LNCaP clone FGC (cell line): Measurements from ENCODE around the gene ACAP2.
"Not testable (repeated sequence)": the region's sequence is repeated elsewhere in the genome, so short reads cannot be mapped to it uniquely, and the experiment has no call there.

Source experiments
- DNase-seq: peaks from one replicate; pipeline ENCODE4 v3.0.0-alpha.2; 2011; ENCODE audit warnings: low read depth
- H3K4me3 ChIP-seq: 2 replicates; pipeline ENCODE4 v1.5.1; 2011; ENCODE audit warnings: mild to moderate bottlenecking, low read depth, low read length, control low read depth
- TF ChIP-seq, protein P1 (sequence below): IDR thresholded peaks from 2 replicates; pipeline ENCODE4 v1.5.1; 2012; ENCODE audit warnings: mild to moderate bottlenecking; ENCODE audit not compliant: control insufficient read depth, insufficient read depth; ENCODE audit errors: extremely low read depth

ACAP2 gene

DNA sequence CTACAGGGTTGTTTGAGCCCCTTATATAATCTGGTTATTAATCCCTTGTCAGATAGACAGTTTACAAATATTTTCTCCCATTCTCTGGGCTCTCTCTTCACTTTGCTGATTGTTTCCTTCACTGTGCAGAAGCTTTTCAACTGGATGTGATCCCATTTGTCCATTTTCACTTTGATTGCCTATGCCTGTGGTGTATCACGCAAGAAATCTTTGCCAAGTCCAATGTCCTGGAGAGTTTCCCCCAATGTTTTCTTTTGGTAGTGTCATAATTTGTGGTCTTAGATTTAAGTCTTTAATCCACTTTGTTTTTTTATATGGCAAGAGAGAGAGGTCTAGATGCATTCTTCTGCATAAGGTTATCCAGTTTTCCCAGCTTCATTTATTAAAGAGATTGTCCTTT is 212.6 kb downstream of the ACAP2 start:
- DNase-seq: no peak
- H3K4me3 ChIP-seq: no peak overlapping the region
- TF ChIP-seq, protein P1, sequence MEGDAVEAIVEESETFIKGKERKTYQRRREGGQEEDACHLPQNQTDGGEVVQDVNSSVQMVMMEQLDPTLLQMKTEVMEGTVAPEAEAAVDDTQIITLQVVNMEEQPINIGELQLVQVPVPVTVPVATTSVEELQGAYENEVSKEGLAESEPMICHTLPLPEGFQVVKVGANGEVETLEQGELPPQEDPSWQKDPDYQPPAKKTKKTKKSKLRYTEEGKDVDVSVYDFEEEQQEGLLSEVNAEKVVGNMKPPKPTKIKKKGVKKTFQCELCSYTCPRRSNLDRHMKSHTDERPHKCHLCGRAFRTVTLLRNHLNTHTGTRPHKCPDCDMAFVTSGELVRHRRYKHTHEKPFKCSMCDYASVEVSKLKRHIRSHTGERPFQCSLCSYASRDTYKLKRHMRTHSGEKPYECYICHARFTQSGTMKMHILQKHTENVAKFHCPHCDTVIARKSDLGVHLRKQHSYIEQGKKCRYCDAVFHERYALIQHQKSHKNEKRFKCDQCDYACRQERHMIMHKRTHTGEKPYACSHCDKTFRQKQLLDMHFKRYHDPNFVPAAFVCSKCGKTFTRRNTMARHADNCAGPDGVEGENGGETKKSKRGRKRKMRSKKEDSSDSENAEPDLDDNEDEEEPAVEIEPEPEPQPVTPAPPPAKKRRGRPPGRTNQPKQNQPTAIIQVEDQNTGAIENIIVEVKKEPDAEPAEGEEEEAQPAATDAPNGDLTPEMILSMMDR: no peak

DNA sequence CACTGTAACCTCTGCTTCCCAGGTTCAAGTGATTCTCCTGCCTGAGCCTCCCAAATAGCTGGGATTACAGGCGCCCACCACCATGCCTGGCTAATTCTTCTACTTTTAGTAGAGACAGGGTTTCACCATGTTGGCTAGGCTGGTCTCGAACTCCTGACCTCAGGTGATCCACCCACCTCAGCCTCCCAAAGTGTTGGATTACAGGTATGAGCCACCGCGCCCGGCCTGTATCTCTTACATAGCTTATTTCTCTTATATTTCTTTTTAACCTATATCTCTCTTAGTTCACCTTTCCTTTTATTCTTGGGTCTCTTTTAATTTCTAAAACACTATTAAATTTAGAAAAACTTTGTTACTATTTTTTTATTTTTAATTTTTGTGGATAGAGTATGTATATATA is 213.9 kb downstream of the ACAP2 start:
- not testable (repeated sequence) for DNase-seq

GRCh38 chr3:195227871-195228270 is 214.9 kb downstream of the ACAP2 start:
- no peak overlapping the region for H3K4me3 ChIP-seq
- TF ChIP-seq, protein P1: no peak
- DNase-seq: no peak

More for the DNA sequence above, 213.9 kb downstream of the ACAP2 start:
- not testable (repeated sequence) for H3K4me3 ChIP-seq

DNA sequence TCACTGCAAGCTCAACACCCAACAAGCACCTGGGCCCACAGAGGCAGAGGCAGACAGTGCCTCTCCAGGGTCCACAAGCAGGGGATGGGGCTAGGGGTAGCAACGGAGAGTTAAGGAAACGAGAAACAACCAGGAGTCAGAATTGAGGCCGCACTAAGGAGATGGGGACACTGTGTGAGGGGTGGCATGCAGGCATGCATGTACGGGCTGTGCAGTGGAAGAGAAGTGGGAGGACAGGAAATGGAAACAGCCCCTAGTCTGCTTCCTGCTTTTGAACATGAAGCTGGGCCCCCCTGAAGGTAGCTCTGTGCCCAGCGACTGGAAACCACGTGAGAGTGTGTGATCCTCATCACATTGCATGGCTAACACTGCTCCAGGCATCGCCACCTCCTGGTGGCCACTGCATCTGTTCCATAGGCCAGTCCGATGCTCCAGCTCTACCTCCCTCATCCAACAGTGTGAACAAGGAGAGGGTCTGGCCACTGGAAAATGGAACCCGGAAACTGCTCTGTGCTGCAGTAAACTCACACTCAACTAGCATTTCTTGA is 215.8 kb downstream of the ACAP2 start:
- no peak for DNase-seq
- TF ChIP-seq, protein P1: peak; percentile 37
- H3K4me3 ChIP-seq: no peak overlapping the region

DNA sequence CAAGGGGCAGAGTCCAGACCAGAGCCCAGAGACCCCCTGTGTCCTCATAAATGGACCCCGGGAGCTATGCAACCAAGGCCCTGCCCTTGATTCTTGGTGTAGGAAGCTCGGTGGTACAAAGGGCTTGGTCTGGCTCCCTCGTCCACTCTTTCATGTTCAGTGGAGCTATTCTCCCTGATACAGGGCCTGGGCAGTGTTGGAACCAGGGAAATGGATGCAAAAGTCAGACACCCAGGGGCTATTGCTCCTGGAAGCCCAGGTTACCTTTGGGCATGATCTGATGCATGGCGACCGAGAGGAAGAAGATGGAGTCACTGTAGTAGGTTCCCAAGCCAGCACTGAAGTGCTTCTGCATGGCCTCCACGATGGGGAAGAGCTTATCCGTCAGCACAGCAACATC is 216.4 kb downstream of the ACAP2 start:
- H3K4me3 ChIP-seq: no peak overlapping the region
- DNase-seq: no peak
- TF ChIP-seq, protein P1: no peak

- H3K4me3 ChIP-seq: no peak overlapping the region
- DNase-seq: no peak
- TF ChIP-seq, protein P1: no peak
Observed at GRCh38 chr3:195224980-195225580, 217.7 kb downstream of the ACAP2 start.
